Adipose tissue (tissue), 3 donors: ENCODE measurements around the gene CFDP1. TPM values are rescaled to one million over a fixed set of nuclear protein-coding genes. Genes with fewer than 3 reads are reported as not detected.

Experiments
- H3K27ac ChIP-seq: one replicate; pipeline ENCODE4 v1.5.1; 2013; ENCODE audit warnings: low read depth, low read length
- WGBS, 3 donors: extraction: QIAGEN DNeasy Blood & Tissue Kit; methylation state at CpG; one replicate each; pipeline ENCODE4 v1.1.7; 2013; 5-methylcytosine and 5-hydroxymethylcytosine counted together
- polyA plus RNA-seq, 3 donors: library from polyadenylated mRNA; stranded (reverse); fragments of 200-250 nt; gene quantifications; one replicate each; pipeline ENCODE4 v1.2.3, GENCODE V29; 2013
- donor health status: healthy with polysubstance abuse.
- donor health status: Bipolar disorder and iron deficiency.
- donor health status: healthy.

The CFDP1 gene
- polyA plus RNA-seq, 3 donors = 40.9 to 113 (median 45.5) TPM

GRCh38 chr16:75310541-75310940 lies 122.8 kb downstream of the CFDP1 start:
- WGBS, 3 donors = 66 to 95% (median 87%) methylated on average over 3 of the region's 3 CpGs
- no peak overlapping the region for H3K27ac ChIP-seq

GRCh38 chr16:75309899-75310430 lies 123.3 kb downstream of the CFDP1 start:
- no peak overlapping the region for H3K27ac ChIP-seq
- WGBS, 3 donors = 97 to 100% (median 99%) methylated on average over 1 of the region's 1 CpG

- 84 to 98% (median 97%) methylated on average over 8 of the region's 8 CpGs for WGBS, 3 donors
- H3K27ac ChIP-seq = no peak overlapping the region
These were observed 124.1 kb downstream of the CFDP1 start for GRCh38 chr16:75309156-75309555.

GRCh38 chr16:75308011-75308410 lies 125.3 kb downstream of the CFDP1 start:
- H3K27ac ChIP-seq = no peak overlapping the region
- 47 to 88% (median 88%) methylated on average over 3 of the region's 3 CpGs for WGBS, 3 donors

- no peak overlapping the region for H3K27ac ChIP-seq
- WGBS, 3 donors = 71 to 97% (median 96%) methylated on average over 3 of the region's 3 CpGs
These were observed 125.8 kb downstream of the CFDP1 start for GRCh38 chr16:75307506-75307905.

- H3K27ac ChIP-seq = peak overlapping the region; percentile 73
- WGBS, 3 donors = 40 to 80% (median 67%) methylated on average over 9 of the region's 9 CpGs
These were observed 127.1 kb downstream of the CFDP1 start for GRCh38 chr16:75306099-75306762.

GRCh38 chr16:75305364-75306098 lies 127.8 kb downstream of the CFDP1 start:
- 14 to 36% (median 25%) methylated on average over 8 of the region's 8 CpGs for WGBS, 3 donors
- no peak overlapping the region for H3K27ac ChIP-seq

- WGBS, 3 donors = 27 to 65% (median 52%) methylated on average over 4 of the region's 4 CpGs
These were observed 128.6 kb downstream of the CFDP1 start for GRCh38 chr16:75304521-75305363.

GRCh38 chr16:75301804-75302203 lies 131.5 kb downstream of the CFDP1 start:
- WGBS, 3 donors = 70 to 89% (median 83%) methylated on average over 1 of the region's 1 CpG
- no peak overlapping the region for H3K27ac ChIP-seq

More at GRCh38 chr16:75304521-75305363, 128.6 kb downstream of the CFDP1 start:
- peak overlapping the region; percentile 57 for H3K27ac ChIP-seq

- 84 to 90% (median 88%) methylated on average over 6 of the region's 6 CpGs for WGBS, 3 donors
- H3K27ac ChIP-seq = no peak overlapping the region
These were observed 135.0 kb downstream of the CFDP1 start for GRCh38 chr16:75298267-75298666.

- H3K27ac ChIP-seq = no peak overlapping the region
- WGBS, 3 donors = 17 to 67% (median 52%) methylated on average over 1 of the region's 1 CpG
These were observed 136.7 kb downstream of the CFDP1 start for GRCh38 chr16:75296606-75297005.

GRCh38 chr16:75294773-75295459 lies 138.4 kb downstream of the CFDP1 start:
- whole genome bisulfite sequencing, 3 donors = 95 to 96% (median 95%) methylated on average over 6 of the region's 6 CpGs
- H3K27ac ChIP-seq = no peak overlapping the region

- 91 to 95% (median 91%) methylated on average over 6 of the region's 6 CpGs for WGBS, 3 donors
- no peak overlapping the region for H3K27ac ChIP-seq
These were observed 139.5 kb downstream of the CFDP1 start for GRCh38 chr16:75293772-75294171.

GRCh38 chr16:75293173-75293572 lies 140.1 kb downstream of the CFDP1 start:
- no peak overlapping the region for H3K27ac ChIP-seq
- 79 to 99% (median 97%) methylated on average over 4 of the region's 4 CpGs for WGBS, 3 donors

GRCh38 chr16:75292691-75293090 lies 140.6 kb downstream of the CFDP1 start:
- no peak overlapping the region for H3K27ac ChIP-seq
- 90 to 97% (median 94%) methylated on average over 3 of the region's 3 CpGs for WGBS, 3 donors

- H3K27ac ChIP-seq = no peak overlapping the region
These were observed 144.1 kb downstream of the CFDP1 start for GRCh38 chr16:75289189-75289588.

- no peak overlapping the region for H3K27ac ChIP-seq
- WGBS, 3 donors = 66 to 83% (median 78%) methylated on average over 10 of the region's 10 CpGs
These were observed 144.6 kb downstream of the CFDP1 start for GRCh38 chr16:75288596-75289120.

- no peak overlapping the region for H3K27ac ChIP-seq
- WGBS, 3 donors = 74 to 86% (median 77%) methylated on average over 7 of the region's 7 CpGs
These were observed 145.1 kb downstream of the CFDP1 start for GRCh38 chr16:75288181-75288580.
